Neutrophil (primary cell): ENCODE measurements around the gene KAZALD1.

Experiments
- H3K27ac ChIP-seq: fragments of 200-600 bp; sonication (generic); 2 replicates; pipeline ENCODE4 v1.5.1; 2016; ENCODE audit warnings: mild to moderate bottlenecking, moderate library complexity
- H3K27me3 ChIP-seq: fragments of 200-600 bp; sonication (generic); 2 replicates; pipeline ENCODE4 v1.6.0; 2016; ENCODE audit warnings: mild to moderate bottlenecking
- H3K36me3 ChIP-seq: fragments of 200-600 bp; sonication (generic); 2 replicates; pipeline ENCODE4 v1.5.1; 2017
- H3K4me1 ChIP-seq, 2 experiments: fragments of 200-600 bp in 1 of 2; sonication (generic) in 1 of 2; 1 replicate in 1 of 2; 2 replicates in 1 of 2; pipeline versions ENCODE4 v1.5.1 to v1.6.1; 2013 to 2016; ENCODE audit warnings: low read depth in 1 of 2, low read length in 1 of 2, mild to moderate bottlenecking in 1 of 2, moderate library complexity in 1 of 2; ENCODE audit not compliant: control insufficient read depth in 1 of 2, insufficient read depth in 1 of 2
- H3K4me3 ChIP-seq, 2 experiments: fragments of 200-600 bp in 1 of 2; sonication (generic) in 1 of 2; 1 replicate in 1 of 2; 2 replicates in 1 of 2; pipeline ENCODE4 v1.5.1; 2013 to 2016; ENCODE audit warnings: low read depth in 1 of 2, low read length in 1 of 2, mild to moderate bottlenecking in 1 of 2, moderate library complexity in 1 of 2
- H3K9me3 ChIP-seq: fragments of 200-600 bp; sonication (generic); 2 replicates; pipeline ENCODE4 v1.5.1; 2016
- CTCF ChIP-seq: fragments of 200-600 bp; sonication (generic); IDR thresholded peaks from 2 replicates; pipeline ENCODE4 v1.5.1; 2016; ENCODE audit warnings: antibody characterized with exemption

The KAZALD1 gene

GRCh38 chr10:101080933-101081931 is 19.4 kb downstream of the KAZALD1 start:
- H3K36me3 ChIP-seq = no peaks in the 10 kb centered on the region
- H3K9me3 ChIP-seq = no peaks in the 10 kb centered on the region
- no peak for TF ChIP-seq CTCF
- H3K4me1 ChIP-seq = no peaks in the 10 kb centered on the region
- no peak overlapping the region for H3K4me3 ChIP-seq
- H3K27ac ChIP-seq = no peak overlapping the region
- peaks cover 99% of the 10 kb centered on the region for H3K27me3 ChIP-seq

GRCh38 chr10:101085846-101086245 is 24.1 kb downstream of the KAZALD1 start:
- no peaks in the 10 kb centered on the region for H3K4me1 ChIP-seq
- TF ChIP-seq CTCF = no peak
- H3K36me3 ChIP-seq = no peaks in the 10 kb centered on the region
- H3K27ac ChIP-seq = no peak overlapping the region
- peaks cover 99% of the 10 kb centered on the region for H3K27me3 ChIP-seq
- no peaks in the 10 kb centered on the region for H3K9me3 ChIP-seq
- no peak overlapping the region for H3K4me3 ChIP-seq

- TF ChIP-seq CTCF = no peak
- H3K27me3 ChIP-seq = peaks cover 100% of the 10 kb centered on the region
- no peak overlapping the region for H3K27ac ChIP-seq
- no peaks in the 10 kb centered on the region for H3K4me1 ChIP-seq
- H3K36me3 ChIP-seq = no peaks in the 10 kb centered on the region
- no peaks in the 10 kb centered on the region for H3K9me3 ChIP-seq
- H3K4me3 ChIP-seq = no peak overlapping the region
Observed at GRCh38 chr10:101087376-101087775, 25.6 kb downstream of the KAZALD1 start.

GRCh38 chr10:101087965-101088364 is 26.2 kb downstream of the KAZALD1 start:
- Histone ChIP-seq H3K4me3 (no peak overlapping the region), H3K9me3 (no peaks in the 10 kb centered on the region), H3K36me3 (no peaks in the 10 kb centered on the region), H3K4me1 (no peaks in the 10 kb centered on the region), H3K27me3 (peaks cover 100% of the 10 kb centered on the region), H3K27ac (no peak overlapping the region)
- TF ChIP-seq CTCF = no peak

- no peaks in the 10 kb centered on the region for H3K4me1 ChIP-seq
- TF ChIP-seq CTCF = no peak
- H3K27me3 ChIP-seq = peaks cover 100% of the 10 kb centered on the region
- H3K36me3 ChIP-seq = no peaks in the 10 kb centered on the region
- H3K4me3 ChIP-seq = no peak overlapping the region
- H3K27ac ChIP-seq = no peak overlapping the region
- no peaks in the 10 kb centered on the region for H3K9me3 ChIP-seq
Observed at GRCh38 chr10:101089520-101090299, 27.9 kb downstream of the KAZALD1 start.
